HS-5 (cell line): Measurements from ENCODE around the gene GGPS1.
A peak's percentile ranks its signal among the peaks of the same experiment; 100 is the strongest.
"Not testable (repeated sequence)": the region's sequence is repeated elsewhere in the genome, so short reads cannot be mapped to it uniquely, and the experiment has no call there.

ENCODE experiments used
- DNase-seq: peaks from one replicate; pipeline ENCODE4 v3.0.0-alpha.2; 2012; ENCODE audit warnings: low read depth

The GGPS1 gene

DNA sequence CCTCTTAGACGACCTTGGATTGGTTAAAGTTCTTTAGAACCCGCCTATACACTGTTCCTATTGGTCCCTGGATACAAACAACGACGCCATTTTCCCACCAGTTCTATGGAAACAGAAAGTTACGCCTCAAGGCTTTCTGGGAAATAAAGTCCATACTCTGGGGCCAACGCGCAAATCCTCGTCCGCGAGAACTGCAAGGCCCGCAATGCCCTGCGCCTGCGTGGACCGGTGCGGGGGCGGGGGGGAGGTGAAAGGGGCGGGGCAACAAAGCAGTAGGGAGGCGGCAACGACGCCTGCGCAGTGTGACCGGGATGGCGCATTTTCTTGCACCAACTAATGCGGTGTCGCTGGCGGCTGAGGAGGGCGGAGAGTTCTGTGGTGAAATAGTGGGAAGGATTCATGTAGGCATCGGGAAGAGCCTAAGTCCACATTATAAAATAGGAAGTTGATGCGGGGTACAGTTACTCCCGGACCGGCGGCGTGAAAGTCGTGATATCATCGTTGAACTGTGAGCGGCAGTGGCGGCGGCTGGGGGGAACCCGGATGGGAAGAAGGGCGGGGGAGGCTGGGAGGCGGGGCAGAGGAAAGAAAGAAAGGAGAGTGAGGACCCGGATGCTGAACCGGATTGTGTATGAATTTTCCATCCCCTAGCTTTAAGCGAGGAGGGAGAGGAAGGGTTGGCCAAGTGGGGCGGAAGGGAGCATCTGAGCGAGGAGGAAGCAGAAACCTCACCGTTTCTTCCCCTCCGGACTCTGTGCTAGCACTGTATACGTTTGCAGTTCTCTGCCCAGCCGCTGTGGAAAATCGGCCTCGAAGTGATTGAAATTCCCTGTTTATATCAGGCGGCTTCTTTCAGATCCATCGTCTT, at the start of gene GGPS1:
Gene GGPS1, plus strand, starts transcription at position 300 of the 868 bp plus-strand sequence. CDS start 6,695 bp downstream, outside the sequence.
- DNase-seq, result peak; percentile 100

DNA sequence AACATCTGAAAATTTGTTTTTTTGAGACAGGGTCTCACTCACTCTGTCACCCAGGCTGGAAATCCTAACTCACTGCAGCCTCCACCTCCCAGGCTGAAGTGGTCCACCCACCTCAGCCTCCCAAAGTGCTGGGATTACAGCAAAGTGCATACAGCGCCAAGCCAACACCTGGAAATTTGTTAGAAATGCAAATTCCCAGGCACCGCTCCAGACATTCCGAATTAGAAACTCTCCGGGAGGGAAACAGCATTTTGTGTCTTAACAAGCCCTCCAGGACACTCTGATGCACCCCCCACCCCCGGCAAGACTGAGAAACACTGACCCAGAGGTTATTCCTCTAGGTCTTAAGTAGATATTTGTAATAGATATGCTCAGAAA, 49.5 kb upstream of the GGPS1 start:
- no peak for DNase-seq

DNA sequence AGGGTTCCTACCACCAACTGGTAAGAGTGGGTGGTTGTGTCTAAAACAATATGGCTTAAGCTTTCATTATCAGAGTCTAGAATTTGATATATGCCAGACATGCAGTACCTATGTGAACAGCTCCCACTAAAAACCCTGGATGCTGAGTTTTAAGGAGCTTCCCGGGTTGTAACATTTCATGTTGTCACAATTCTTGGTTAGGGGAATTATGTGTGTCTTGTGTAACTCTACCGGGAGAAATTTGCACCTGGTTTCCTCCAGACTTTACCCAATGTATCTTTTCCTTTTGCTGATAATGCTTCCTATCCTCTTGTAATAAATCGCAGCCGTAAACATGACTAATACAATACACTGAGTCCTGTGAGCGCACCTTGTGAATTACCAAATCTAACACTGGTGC, 48.7 kb upstream of the GGPS1 start:
- no peak for DNase-seq

DNA sequence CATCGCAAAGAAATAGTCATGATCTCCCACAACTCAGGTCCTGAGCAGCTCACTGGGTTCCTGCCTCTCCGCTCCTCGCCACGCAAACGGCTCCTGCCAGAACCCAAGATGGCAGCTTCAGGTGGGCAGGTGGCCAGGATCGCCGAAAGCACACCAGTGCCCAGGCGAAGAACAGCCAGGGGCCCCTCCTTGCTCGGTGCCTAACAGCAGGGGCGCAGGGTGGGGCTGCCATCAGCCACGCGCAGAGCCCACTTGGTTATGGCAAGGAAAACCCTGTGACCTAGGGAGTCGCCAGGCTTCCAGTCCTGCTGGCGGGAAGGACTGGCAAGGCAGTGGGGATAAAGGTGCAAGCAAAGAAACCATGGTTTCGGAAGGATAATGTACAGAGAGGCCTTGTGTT, 47.9 kb upstream of the GGPS1 start:
- no peak for DNase-seq

DNA sequence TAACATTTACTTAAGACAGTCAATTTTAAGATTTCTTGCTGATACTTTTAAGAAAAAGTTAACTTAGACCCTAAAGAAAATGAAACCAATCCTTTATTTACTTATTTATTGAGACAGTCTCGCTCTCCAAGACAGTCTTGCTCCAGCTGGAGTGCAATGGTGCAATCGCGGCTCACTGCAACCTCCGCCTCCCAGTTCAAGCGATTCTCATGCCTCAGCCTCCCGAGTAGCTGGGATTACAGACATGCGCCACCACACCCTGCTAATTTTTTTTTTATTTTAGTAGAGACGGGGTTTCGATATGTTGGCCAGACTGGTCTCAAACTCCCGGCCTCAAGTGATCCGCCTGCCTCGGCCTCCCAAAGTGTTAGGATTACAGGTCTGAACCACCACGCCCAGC, 44.7 kb upstream of the GGPS1 start:
- DNase-seq, result not testable (repeated sequence)

DNA sequence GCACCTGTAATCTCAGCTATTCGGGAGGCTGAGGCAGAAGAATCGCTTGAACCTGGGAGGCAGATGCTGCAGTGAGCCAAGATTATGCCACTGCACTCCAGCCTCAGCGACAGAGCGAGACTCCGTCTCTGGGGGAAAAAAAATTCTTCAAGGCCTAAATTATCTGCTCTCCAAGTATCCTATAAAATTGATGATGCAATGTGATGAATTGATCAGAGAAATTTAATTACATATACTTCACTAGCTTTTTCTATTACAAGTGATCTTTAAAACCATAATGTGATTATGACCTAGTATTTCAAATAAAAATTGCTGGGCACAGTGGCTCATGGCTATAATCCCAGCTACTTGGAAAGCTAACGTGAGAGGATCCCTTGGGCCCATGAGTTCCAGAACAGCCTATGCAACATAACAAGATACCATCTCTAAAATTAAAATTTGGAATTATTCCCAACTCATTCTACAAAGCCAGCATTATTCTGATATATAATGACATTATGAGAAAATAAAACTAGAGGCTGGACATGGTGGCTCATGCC, 44.1 kb upstream of the GGPS1 start:
- no peak for DNase-seq

DNA sequence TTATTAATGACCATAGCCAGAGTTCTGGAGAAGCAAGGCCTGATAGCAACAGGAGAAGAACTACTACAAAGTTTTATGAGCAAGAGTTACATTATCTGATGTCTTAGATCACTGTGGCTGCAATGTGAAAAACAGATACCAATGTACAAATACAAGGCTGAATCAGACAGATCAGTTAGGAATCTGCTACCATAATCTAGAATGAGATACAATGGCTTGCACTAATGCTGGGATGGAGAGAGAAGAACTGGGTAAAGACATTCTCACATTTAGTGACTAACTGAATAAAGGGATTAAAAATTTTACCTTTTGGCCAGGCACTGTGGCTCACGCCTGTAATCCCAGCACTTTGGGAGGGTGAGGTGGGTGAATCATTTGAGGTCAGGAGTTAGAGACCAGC, 41.7 kb upstream of the GGPS1 start:
- DNase-seq, result no peak

DNA sequence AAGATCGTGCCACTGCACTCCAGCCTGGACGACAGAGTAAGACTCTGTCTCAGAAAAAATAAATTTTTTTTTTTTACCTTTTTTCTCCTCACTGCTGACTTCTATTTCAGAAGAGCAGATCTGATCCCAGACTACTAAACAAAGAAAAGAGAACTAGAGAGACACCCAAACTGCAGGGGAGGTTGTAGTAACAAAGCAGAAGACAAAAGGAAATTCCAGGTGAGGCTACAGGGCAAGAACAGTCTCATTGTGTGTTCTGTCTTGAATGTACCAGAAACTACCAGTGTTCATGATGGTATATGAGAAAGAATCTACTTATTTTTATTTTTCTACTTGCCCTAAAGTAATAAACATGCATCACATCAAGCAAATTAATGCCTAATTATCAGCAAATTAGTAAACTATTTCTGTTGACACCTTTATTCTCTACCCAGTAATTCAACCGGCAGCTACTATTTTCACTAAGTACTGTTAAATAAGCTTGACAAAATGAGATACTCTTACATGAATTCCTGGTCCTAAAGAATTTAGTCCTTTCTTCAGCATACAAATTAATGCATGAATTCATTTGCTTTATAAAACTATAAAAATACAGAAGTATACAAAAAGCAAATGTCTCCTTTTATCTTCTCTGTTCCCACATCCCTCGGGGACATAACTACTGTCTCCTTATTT, 41.0 kb upstream of the GGPS1 start:
- no peak for DNase-seq

DNA sequence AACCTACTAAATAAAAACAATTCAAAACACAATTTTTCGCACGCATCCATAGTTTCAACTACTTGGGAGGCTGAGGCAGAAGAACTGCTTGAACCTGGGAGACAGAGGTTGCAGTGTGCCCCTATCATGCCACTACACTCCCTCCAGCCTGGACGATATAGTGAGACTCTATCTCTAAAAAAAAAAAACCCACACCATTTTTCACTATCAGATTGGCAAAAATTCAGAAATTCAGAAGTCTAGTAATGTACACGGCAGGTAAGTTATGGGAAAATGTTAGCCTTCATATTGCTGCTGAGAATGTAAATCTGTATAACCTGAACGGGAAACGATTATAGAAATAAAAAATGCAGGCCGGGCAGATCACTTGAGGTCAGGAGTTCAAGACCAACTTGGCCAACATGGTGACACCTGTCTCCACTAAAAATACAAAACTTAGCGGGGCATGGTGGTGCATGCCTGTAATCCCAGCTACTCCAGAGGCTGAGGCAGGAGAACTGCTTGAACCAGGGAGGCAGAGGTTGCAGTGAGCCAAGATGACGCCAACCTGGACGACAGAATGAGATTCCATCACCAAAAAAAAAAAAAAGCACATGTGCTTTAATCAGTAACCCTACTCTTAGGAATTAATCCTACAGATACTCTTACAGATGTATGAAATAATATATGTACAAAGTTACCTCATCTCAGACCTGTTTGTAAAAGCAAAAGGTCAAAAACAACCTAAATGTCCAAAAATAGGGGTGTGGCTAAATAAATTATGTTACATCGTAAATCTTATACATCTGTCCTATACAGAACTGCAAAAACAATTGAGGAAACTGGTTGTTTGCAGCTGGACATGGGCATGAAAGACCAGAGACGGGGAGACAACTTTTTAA, 38.3 kb upstream of the GGPS1 start:
- no peak for DNase-seq

DNA sequence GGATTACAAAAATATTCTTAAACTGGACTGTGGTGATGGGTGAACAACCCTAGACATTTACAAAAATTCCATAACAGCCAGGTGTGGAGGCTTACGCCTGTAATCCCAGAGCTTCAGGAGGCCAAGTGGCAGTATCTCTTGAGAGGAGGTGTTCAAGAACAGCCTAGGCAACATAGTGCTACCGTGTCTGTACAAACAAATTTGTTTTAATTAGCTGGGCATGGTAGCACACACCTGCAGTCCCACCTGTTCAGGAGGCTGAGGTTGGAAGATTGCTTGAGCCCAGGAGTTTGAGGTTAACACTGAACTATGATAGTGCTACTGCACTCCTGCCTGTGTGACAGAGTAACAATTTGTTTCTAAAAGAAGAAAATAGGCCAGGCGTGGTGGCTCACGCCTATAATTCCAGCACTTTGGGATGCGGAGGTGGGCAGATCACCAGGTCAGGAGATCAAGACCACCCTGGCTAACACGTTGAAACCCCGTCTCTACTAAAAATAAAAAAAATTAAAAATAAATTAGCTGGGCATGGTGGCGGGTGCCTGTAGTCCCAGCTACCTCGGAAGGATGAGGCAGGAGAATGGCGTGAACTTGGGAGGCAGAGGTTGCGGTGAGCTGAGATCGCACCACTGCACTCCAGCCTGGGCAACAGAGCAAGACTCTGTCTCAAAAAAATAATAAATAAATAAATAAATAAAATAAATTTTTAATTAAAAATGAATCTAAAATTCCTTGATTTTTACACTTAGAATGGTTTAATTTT, 37.4 kb upstream of the GGPS1 start:
- DNase-seq, result no peak

DNA sequence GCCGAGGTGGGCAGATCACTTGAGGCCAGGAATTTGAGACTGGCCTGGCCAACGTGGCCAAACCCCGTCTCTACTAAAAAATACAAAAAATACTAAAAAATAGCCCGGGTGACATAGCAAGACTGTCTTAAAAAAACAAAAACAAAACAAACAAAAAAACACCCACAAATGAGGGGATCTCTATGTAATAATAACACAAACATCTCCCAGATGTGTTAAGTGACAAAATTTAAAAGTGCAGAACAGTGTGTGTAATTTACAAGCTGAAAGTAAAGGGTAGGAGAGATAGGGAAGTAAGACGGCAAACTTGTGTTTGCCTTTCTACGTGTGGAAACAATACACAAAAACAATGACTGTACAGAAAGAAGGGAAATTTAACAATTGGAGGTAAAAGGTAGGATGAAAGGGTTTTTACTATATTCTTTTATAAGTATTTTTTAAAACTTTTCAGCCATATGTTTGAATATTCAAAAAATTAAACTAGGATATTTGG, 36.7 kb upstream of the GGPS1 start:
- no peak for DNase-seq

DNA sequence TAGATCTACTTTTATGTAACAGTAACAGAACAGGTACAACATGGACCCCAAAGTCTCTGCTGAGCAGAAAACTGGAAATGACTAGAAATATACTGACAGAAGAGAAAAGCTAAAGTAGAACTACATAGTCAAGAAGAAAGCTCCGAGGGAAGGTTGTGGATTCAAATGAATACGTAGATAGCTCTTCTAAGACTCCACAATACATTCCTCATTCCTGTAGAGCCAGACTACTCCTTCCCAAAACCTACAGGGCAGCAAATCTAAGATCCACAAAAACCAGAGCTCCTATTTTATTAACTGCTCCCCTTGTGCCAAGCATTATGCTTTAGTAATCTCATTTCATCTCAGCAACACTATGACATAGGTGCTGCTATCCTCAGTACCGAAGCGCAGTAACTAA, 35.6 kb upstream of the GGPS1 start:
- DNase-seq, result no peak

DNA sequence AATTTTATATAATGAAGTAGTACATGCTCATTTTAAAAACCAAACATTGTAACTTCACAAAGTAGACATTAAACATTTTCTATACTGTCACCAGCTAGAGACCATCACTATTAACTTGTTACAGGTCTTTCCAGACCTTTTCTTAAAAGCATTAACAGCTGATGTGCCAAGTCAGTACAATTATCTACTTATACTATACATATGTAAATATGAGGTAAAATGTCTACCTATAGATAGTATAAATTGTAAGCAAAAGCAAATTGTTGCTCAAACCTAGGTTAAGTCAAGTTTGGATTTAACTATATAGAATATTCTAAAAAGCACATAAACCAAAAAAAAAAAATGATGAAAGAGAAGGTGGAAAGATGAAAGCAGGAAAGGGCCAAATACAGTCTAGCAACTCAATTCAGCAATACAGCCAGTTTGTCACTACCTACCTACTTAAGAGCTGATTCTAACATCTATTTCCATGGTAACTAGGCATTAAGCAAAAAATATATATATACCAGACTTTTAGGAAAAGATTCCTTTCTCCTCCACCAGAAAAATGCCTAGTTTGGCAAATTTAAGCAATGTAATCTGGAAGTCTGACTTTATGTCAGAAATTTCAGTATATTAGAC, 34.9 kb upstream of the GGPS1 start:
- DNase-seq, result no peak

DNA sequence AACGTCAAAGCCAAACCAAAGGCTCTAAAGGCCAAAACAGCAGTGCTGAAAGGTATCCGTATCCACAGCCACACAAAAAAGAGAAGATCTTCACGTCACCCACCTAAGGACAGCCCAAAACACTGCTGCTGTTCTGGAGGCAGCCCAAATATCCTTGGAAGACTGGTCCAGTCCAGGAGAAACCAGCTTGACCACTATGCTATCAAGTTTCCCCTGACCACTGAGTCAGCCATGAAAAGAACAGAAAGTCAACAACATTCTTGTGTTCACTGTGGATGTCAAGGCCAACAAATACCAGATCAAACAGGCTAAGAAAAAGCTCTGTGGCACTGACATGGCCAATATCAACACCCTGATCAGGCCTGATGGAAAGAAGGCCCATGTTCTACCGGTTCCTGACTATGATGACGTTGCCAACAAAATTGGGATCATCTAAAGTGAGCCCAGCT, 32.4 kb upstream of the GGPS1 start:
- no peak for DNase-seq

DNA sequence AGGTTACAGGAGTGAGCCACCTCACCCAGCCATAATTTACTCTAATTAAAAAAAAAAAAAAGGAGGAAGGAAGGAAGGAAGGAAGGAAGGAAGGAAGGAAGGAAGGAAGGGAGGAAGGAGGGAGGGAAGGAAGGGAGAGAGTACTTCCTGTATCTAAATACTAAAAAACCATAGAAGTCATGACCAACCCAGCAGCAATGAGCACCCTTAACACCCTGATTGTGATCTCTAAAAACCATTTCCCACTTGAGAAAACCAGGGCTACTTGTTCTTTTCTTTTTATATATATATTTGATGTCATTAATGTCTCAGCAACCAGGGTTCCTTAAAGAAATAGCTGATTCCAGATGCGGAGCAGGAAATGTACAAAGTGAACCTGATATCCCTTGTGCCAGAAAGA, 31.6 kb upstream of the GGPS1 start:
- DNase-seq, result no peak

DNA sequence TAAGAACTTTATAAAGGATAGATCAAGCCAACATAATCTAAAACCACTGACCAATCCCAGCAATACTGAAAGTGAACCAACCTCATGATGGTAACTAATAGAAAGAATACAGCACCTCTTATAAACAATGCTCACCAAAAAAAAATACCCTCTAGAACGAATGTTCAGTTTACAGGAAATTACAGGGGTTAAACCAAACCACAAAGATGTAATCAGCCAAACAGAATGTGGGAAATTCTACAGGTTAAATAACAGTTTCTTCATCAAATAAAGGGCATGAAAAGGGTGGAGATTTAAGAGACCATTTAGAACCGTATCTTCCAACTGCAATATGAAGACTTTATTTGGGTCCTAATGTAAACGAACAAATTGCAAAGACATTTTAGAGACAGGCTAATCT, 30.8 kb upstream of the GGPS1 start:
- DNase-seq, result no peak

DNA sequence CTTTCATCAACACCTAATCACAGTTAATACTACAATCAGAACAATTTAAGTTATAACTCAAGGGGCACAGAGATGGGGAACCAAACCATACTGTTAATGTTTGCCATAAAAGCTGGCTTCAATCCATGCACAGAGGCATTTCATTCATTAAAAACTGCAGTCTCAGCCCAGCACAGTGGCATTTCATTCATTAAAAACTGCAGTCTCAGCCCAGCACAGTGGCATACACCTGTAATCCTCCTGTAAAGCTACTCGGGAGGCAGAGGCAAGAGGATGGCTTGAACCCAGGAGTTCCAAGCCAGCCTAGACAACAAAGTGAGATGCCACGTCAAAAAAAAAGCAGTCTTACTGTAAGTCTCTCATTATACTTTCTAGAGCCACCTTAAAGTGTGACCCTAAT, 29.6 kb upstream of the GGPS1 start:
- no peak for DNase-seq

DNA sequence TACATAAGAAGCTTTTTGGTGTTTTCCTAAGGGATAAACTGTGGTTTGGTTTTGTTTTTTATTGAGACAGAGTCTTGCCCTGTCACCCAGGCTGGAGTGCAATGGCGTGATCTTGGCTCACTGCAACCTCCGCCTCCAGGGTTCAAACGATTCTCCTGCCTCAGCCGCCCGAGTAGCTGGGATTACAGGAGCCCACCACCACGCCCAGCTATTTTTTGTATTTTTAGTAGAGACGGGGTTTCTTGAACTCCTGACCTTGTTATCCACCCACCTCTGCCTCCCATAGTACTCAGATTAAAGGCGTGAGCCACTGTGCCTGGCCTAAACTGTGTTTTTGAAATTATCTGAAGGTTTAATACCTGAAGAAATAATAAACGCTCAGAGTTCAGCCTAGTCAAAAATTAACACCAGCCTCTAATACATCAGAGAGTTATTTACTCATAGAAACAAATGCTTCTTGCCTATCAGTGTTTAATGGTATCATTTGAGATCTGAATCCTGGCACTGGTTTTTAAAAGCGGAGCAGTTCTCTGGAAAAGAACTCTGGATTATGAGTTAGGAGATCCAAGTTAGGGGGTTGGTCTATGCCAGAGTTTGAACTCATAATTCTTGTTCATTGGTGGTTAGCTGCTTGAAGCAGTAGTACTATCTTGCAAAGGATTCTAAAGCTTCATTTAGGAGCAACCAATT, 29.1 kb upstream of the GGPS1 start:
- no peak for DNase-seq

DNA sequence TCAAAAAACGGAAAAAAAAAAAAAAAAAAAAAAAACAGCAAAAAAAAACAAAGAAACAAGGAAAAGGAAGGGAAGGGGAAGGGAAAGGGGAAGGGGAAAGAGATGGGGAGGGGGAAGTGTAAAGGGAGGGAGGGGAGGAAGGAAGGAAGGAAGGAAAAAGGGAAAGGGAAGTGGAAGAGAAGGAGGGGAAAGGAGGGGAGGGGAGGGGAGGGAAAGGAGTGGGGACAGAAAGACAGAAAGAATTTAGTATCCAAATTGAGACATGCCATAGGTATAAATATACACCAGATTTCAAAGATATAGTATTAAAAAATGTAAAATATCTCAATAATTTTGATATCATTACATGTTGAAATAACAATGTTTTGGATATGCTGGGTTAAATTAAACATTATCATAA, 26.2 kb upstream of the GGPS1 start:
- DNase-seq, result no peak
